RKO (cell line): ENCODE data around the gene RSPH6A.

ENCODE experiments used
- DNase-seq: peaks from one replicate; pipeline ENCODE4 v3.0.0-alpha.2; 2016; ENCODE audit warnings: low spot score

The RSPH6A gene

GRCh38 chr19:45780146-45780447 is 35.0 kb downstream of the RSPH6A start:
- DNase-seq = no peak

GRCh38 chr19:45779231-45780145 is 35.6 kb downstream of the RSPH6A start:
- peak; percentile 86 for DNase-seq

DNA sequence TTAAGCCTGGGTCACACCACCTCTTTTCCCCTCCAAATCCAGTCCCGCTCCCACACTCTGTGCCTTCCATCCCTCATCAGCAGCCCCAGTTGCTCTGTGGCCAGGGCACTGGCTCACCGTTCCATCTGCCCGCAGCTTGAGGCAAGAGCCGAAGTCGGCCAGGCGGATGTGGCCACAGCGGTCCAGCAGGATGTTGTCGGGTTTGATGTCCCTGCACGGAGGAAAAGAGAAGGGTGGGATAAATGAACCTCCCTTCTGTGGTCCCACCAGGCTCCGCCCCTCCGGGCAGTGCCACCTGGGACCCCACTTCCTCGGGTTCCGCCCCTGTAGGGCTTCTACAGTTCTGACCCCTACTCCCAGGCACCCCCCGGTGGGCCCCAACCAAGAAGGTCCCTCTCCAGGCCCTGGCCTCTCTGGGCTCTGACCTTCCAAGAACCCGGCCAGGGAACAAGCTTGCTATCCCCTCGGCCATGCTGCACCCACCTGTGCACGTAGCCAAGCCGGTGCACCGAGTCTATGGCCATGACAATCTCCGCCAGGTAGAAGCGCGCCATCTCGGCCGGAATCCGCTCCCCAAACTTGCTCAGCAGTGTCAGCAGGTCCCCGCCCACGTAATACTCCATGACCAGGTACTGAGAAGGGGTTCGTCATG is 37.0 kb downstream of the RSPH6A start:
- DNase-seq = no peak

- DNase-seq = no peak
These were observed 37.6 kb downstream of the RSPH6A start for GRCh38 chr19:45777395-45777961.

DNA sequence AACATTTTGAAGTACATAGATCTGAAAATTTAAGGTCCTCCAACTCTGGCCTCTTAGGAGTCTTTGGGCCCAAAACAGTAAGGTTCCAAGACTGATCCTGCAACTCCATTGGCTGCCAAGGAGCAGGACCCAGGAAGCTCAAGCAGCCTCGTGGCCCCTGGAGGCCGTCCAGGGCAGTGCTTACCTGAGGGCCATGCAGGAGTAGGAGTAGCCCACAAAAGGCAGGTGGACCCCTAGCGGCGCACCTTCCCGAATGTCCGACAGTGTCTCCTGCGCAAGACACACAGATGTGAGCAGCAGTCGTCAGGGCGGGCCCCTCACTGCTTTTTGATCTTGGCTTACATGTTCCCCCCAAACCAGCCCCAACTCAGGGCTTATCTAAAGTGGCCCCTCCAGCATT is 40.3 kb downstream of the RSPH6A start:
- DNase-seq = no peak

DNA sequence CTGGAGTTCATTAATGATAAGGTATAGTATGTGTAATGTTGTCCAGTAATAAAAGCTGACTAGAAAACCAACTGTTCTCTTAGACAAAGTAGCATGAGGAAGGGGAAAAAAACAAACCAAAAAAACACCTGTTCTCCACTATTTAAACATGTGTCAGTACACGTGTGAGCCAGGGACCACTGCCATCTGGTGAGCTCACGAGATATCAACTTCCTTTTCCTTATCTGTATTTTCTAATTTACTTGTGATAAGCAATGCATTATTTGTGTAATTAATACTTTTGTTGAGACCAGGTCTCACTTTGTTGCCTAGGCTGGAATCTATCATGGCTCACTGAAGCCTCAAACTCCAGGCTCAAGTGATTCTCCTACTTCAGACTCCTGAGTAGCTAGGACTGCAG is 41.7 kb downstream of the RSPH6A start:
- no peak for DNase-seq

GRCh38 chr19:45772912-45773311 is 42.2 kb downstream of the RSPH6A start:
- no peak for DNase-seq

DNA sequence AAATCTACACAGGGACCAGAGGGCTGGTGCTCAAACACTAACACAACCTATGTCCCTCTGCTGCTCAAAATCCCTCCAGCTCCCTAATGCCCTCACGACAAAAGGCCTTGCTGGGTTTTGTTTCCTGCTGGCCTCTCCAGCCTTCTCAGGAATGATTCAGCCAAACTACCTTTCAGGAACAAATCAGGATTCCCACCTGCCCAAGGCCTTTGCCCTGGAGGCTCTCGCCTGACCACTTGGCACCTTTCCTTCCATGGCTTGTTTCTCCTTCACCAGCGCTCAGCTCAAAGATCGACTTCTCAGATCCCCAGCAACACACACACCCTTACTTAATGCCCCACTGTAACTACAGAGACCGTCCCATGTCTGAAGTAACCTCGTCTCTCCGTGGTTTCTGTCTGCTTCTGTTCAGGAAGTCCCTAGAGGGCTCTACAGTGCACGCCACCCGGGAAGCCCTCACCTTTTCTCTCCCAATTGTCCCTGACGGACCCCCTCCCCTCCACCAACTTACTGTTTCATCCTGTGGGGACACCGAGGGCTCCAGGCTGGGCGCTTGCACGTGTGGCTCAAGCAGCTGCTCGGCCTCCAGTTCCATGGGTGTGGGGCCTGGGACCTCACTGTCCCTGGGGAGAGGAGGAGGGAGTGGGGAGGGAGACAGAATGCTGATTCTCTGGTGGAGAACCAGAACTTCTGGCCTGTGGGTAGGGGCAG is 42.8 kb downstream of the RSPH6A start:
- no peak for DNase-seq

GRCh38 chr19:45771311-45771933 is 43.7 kb downstream of the RSPH6A start:
- DNase-seq = no peak

DNA sequence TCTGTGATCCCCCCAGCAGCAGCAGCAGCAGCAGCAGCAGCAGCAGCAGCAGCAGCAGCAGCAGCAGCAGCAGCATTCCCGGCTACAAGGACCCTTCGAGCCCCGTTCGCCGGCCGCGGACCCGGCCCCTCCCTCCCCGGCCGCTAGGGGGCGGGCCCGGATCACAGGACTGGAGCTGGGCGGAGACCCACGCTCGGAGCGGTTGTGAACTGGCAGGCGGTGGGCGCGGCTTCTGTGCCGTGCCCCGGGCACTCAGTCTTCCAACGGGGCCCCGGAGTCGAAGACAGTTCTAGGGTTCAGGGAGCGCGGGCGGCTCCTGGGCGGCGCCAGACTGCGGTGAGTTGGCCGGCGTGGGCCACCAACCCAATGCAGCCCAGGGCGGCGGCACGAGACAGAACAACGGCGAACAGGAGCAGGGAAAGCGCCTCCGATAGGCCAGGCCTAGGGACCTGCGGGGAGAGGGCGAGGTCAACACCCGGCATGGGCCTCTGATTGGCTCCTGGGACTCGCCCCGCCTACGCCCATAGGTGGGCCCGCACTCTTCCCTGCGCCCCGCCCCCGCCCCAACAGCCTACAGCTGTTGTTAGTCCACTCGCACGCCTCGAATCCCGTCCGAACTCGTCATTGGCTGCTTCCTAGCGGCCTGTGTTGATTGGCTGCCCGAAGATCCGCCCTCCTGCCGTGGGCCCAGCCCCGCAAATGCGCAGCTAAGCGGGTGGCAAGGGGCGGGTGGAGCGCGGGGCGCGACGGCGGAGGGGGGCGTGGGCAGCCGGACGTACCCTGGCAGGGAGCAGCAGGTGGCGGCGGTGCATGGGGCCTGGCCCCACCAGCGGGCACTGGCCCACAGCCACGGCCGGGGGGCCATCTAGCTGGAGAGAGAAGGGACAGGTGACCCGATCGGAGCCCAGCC is 44.7 kb downstream of the RSPH6A start:
- peak; percentile 97 for DNase-seq

DNA sequence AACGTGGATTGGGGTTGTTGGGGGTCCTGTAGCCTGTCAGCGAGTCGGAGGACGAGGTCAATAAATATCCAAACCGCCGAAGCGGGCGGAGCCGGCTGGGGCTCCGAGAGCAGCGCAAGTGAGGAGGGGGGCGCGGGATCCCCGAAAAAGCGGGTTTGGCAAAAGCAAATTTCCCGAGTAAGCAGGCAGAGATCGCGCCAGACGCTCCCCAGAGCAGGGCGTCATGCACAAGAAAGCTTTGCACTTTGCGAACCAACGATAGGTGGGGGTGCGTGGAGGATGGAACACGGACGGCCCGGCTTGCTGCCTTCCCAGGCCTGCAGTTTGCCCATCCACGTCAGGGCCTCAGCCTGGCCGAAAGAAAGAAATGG is 45.3 kb downstream of the RSPH6A start:
- peak; percentile 72 for DNase-seq

DNA sequence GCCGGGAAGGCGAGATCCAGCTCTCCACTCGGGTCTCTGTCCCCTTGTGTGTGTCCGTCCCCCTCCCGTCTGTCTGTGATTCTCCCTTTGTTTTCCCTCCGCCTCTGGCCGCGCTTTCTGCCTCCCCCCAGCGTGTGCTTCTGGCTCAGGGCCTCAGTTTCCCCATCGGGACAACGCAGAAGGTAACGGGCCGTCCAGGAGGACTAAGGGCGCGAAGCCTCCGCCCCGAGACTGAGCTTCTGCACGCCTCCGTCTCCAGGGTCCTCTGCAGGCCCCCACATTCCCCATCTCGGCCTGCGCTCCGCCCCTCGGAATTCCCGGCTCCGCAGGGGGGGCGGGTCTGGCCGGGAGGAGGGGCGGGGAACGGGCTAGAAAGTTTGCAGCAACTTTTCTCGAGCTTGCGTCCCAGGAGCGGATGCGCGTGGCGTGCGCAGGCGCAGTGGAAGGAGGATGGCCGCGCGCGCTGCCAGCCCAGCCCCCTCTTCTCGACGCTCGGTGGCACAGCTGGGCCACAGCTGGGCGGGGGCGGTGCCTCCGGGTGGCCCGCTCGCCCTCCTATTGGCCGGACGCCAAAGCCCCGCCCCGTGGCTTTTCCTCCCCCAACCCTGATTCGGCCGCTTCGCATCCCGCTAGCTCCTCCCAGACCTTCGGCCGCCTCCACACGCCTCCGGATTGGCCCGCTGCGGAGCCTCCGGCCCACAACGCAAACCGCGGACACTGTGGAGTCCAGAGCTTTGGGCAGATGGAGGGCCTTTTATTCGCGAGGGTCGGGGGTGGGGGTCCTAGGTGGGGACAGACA is 45.9 kb downstream of the RSPH6A start, which contains the start of gene SIX5:
Gene SIX5 (minus strand): TSS at position 269 of the 799 bp plus-strand sequence. CDS start 408 bp downstream, outside the sequence.
- DNase-seq = peak; percentile 98

DNA sequence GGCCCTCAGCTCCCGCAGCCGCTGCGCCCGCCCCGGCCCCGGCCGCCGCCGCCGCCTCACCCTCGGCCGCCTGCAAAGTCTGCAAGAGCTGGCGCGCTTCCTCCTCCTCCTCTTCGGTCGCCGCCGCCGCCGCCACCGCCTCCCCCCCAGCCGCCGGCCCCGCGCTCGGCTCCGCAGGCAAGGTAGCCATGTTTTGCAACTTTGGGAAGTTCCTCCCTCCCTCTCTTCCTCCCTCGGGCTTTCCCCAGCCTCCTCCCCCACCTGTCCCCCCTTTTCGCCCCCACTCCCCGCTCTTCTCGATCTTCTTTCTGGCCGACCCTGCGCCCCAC is 46.5 kb downstream of the RSPH6A start:
- DNase-seq = peak; percentile 68

DNA sequence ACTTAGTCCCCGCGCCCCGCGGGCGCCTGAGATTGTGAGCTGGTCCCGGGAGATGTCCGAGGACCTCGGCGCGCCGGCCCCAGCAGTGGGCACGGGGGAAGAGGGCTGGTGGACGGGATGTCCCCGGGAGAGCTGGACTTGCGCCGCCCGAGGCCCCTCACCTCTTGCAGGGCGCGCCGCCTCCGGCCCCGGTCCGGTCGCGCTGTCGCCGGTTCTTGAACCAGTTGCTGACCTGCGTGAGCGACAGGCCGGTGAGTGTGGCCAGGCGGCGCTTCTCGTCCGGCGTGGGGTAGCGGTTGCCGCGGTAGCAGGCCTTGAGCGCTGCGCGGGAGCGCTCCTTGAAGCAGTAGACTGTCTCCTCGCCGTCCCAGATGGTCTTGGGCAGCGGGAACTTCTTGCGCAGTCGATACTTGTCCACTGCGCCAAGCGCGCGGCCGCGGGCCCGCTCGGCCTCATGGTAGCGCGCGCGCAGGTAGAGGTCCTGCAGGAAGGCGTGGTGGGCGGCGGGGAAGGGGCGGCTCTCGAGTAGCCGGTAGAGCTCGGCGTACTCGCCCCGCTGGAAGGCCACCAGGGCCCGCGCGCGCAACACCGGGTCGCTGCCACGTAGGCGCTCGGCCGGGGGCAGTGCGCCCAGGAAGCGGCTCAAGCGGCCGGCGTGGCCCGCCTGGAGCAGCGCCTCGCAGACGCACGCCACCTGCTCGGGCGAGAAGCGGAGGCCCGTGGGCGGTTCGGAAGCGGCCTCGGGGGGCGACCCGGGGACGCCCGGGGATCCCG is 47.0 kb downstream of the RSPH6A start:
- peak; percentile 80 for DNase-seq

- DNase-seq = peak; percentile 85
These were observed 47.7 kb downstream of the RSPH6A start for GRCh38 chr19:45767410-45767880.

DNA sequence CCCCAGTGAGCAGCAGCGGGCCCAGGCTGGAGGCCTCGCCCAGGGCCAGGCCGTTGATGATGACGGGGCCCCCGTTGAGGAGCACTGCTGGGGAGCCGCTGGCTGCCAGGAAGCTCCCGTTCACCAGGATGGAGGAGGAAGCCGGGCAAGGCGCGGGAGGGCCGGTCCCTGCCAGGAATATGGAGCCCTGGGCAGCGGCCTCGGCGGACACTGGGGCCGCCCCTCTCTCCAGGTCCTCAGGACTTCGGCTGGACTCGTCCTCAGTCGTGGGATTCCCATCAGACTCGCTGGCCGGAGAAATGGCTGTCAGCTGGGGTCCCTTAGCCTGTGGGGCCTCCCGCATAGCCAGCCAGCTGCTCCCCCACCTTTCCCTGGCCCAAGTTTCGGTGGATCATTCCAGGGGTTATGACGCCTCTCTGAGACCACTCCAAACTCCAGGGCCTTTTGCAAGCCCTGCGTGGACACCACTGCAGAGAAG is 48.2 kb downstream of the RSPH6A start:
- DNase-seq = peak; percentile 49

- no peak for DNase-seq
These were observed 48.7 kb downstream of the RSPH6A start for GRCh38 chr19:45766296-45766868.

- DNase-seq = no peak
These were observed 49.3 kb downstream of the RSPH6A start for GRCh38 chr19:45765702-45766295.
